DOHH2 (cell line): ENCODE results near the gene FIBP.

Experiments
- H3F3A ChIP-seq: fragments of 200-600 bp; sonication (generic), shearing (Covaris generic); 2 replicates; pipeline ENCODE4 v1.6.0; 2016; ENCODE audit warnings: antibody characterized with exemption, mild to moderate bottlenecking; ENCODE audit not compliant: control insufficient read depth, insufficient read depth
- H3K27ac ChIP-seq: fragments of 200-600 bp; sonication (generic); 2 replicates; pipeline ENCODE4 v1.5.1; 2014; ENCODE audit warnings: low read depth, mild to moderate bottlenecking, low read length, moderate library complexity
- H3K27me3 ChIP-seq: fragments of 200-600 bp; sonication (generic); 2 replicates; pipeline ENCODE4 v1.6.1; 2014; ENCODE audit warnings: mild to moderate bottlenecking, low read length, mixed read lengths; ENCODE audit not compliant: control insufficient read depth
- H3K36me3 ChIP-seq: fragments of 200-600 bp; sonication (generic); 2 replicates; pipeline ENCODE4 v1.6.1; 2014; ENCODE audit warnings: mild to moderate bottlenecking, low read length, moderate library complexity, mixed read lengths; ENCODE audit not compliant: control insufficient read depth
- H3K4me1 ChIP-seq: fragments of 200-600 bp; sonication (generic); 2 replicates; pipeline ENCODE4 v1.6.1; 2014; ENCODE audit warnings: mild to moderate bottlenecking, low read length, mixed read lengths; ENCODE audit not compliant: control insufficient read depth
- H3K4me2 ChIP-seq: fragments of 200-600 bp; sonication (generic); 2 replicates; pipeline ENCODE4 v1.6.0; 2014; ENCODE audit warnings: mild to moderate bottlenecking, low read length, moderate library complexity
- H3K4me3 ChIP-seq: fragments of 200-600 bp; sonication (generic); 2 replicates; pipeline ENCODE4 v1.5.1; 2014; ENCODE audit warnings: mild to moderate bottlenecking, low read length, mixed read lengths
- H3K79me2 ChIP-seq: fragments of 200-600 bp; sonication (generic); 2 replicates; pipeline ENCODE4 v1.6.1; 2014; ENCODE audit warnings: mild to moderate bottlenecking, low read length, mixed read lengths; ENCODE audit not compliant: control insufficient read depth
- H3K9me2 ChIP-seq: fragments of 200-600 bp; sonication (generic); replicated peaks from 2 replicates; pipeline ENCODE4 v1.6.1; 2014; ENCODE audit warnings: mild to moderate bottlenecking, low read length, mixed read lengths; ENCODE audit not compliant: control insufficient read depth
- H3K9me3 ChIP-seq: fragments of 200-600 bp; sonication (generic); 2 replicates; pipeline ENCODE4 v1.6.1; 2014; ENCODE audit warnings: antibody characterized with exemption, low read length, mixed read lengths; ENCODE audit not compliant: control insufficient read depth, insufficient read depth
- H4K20me1 ChIP-seq: fragments of 200-600 bp; sonication (generic); 2 replicates; pipeline ENCODE4 v1.6.0; 2014; ENCODE audit warnings: low read depth, mild to moderate bottlenecking, antibody characterized with exemption, low read length, moderate library complexity; ENCODE audit not compliant: control insufficient read depth, insufficient read depth
- EZH2phosphoT487 ChIP-seq: fragments of 200-600 bp; sonication (generic); IDR thresholded peaks from 2 replicates; pipeline ENCODE4 v1.6.1; 2017; ENCODE audit warnings: borderline replicate concordance, mild to moderate bottlenecking, antibody characterized with exemption, low read length, moderate library complexity, mixed read lengths
- TF ChIP-seq, protein P1 (sequence below): fragments of 200-600 bp; sonication (generic); IDR thresholded peaks from one replicate; pipeline ENCODE4 v1.5.1; 2014; ENCODE audit warnings: antibody characterized with exemption, mild to moderate bottlenecking, low read depth, low read length; ENCODE audit not compliant: poor library complexity, severe bottlenecking

FIBP gene

DNA sequence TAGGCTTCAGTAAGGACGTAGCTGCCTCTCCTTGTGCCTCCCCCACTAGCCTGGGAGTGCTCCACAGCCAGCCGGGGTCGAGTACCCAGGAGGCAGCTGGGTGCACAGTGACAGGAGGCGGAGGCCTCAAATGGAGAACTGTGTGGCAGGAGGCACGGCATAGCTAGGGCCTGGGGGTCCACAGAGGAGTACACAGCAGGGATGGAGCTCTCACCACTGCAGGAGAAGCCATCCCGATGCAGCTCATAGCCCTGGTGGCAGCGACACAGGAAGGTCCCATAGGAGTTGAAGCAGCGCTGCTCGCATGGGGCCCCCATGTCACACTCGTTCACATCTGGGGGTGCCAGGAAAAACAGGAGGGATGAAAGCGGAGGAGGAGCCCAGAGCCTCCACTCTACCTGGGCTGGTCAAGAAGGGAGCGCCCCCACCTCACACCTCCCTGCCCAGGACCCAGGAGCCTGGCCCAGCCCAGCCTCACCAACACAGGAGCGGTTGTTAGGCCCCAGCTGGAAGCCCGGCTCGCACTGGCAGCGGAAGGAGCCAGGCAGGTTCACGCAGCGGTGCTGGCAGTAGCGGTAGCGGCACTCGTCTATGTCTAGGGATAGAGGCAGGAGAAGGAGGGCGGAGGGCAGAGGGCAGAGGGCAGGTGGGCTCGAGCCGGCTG lies 18.5 kb downstream of the FIBP start:
- H3K36me3 ChIP-seq: peaks cover 22% of the 10 kb centered on the region
- H3K9me3 ChIP-seq: no peaks in the 10 kb centered on the region
- TF ChIP-seq, protein P1, sequence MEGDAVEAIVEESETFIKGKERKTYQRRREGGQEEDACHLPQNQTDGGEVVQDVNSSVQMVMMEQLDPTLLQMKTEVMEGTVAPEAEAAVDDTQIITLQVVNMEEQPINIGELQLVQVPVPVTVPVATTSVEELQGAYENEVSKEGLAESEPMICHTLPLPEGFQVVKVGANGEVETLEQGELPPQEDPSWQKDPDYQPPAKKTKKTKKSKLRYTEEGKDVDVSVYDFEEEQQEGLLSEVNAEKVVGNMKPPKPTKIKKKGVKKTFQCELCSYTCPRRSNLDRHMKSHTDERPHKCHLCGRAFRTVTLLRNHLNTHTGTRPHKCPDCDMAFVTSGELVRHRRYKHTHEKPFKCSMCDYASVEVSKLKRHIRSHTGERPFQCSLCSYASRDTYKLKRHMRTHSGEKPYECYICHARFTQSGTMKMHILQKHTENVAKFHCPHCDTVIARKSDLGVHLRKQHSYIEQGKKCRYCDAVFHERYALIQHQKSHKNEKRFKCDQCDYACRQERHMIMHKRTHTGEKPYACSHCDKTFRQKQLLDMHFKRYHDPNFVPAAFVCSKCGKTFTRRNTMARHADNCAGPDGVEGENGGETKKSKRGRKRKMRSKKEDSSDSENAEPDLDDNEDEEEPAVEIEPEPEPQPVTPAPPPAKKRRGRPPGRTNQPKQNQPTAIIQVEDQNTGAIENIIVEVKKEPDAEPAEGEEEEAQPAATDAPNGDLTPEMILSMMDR: no peak
- TF ChIP-seq EZH2phosphoT487: no peak
- H3K27ac ChIP-seq: no peak overlapping the region
- peaks cover 20% of the 10 kb centered on the region for H3K27me3 ChIP-seq
- H3K4me3 ChIP-seq: no peak overlapping the region
- no peaks in the 10 kb centered on the region for H3K79me2 ChIP-seq
- no peaks in the 10 kb centered on the region; the same call in 1 of the 2 replicates for H4K20me1 ChIP-seq
- H3F3A ChIP-seq: peaks cover 12% of the 10 kb centered on the region; the same call in 1 of the 2 replicates
- no peak overlapping the region for H3K4me2 ChIP-seq
- no peaks in the 10 kb centered on the region for H3K9me2 ChIP-seq
- H3K4me1 ChIP-seq: peaks cover 37% of the 10 kb centered on the region

DNA sequence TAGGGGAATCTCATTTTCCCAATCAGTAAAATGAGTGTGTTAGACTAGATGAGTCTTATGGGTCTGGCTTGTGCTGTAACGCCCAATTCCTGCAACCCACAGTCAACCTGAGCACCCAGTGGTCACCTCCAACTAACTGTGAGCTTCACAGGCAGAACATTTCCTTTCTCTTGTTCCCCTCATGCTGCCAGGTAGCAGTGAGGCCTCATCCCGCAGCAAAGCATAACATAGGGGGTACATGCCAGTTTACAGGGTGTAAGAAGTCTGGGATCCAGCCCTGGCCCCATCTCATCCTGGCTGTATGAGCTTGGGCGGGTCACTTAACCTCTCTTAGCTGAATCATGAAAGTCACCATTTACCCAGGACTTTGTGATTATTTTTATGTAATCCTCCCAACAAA lies 19.4 kb downstream of the FIBP start:
- H3K4me1 ChIP-seq: peaks cover 33% of the 10 kb centered on the region
- TF ChIP-seq, protein P1: no peak
- TF ChIP-seq EZH2phosphoT487: no peak
- no peaks in the 10 kb centered on the region for H3K9me3 ChIP-seq
- H4K20me1 ChIP-seq: no peaks in the 10 kb centered on the region; the same call in 1 of the 2 replicates
- peaks cover 30% of the 10 kb centered on the region for H3K36me3 ChIP-seq
- H3K79me2 ChIP-seq: no peaks in the 10 kb centered on the region
- no peak overlapping the region for H3K4me3 ChIP-seq
- H3K27ac ChIP-seq: no peak overlapping the region
- H3F3A ChIP-seq: peaks cover 12% of the 10 kb centered on the region; the same call in 1 of the 2 replicates
- no peak overlapping the region for H3K4me2 ChIP-seq
- H3K9me2 ChIP-seq: no peaks in the 10 kb centered on the region
- H3K27me3 ChIP-seq: peaks cover 20% of the 10 kb centered on the region

DNA sequence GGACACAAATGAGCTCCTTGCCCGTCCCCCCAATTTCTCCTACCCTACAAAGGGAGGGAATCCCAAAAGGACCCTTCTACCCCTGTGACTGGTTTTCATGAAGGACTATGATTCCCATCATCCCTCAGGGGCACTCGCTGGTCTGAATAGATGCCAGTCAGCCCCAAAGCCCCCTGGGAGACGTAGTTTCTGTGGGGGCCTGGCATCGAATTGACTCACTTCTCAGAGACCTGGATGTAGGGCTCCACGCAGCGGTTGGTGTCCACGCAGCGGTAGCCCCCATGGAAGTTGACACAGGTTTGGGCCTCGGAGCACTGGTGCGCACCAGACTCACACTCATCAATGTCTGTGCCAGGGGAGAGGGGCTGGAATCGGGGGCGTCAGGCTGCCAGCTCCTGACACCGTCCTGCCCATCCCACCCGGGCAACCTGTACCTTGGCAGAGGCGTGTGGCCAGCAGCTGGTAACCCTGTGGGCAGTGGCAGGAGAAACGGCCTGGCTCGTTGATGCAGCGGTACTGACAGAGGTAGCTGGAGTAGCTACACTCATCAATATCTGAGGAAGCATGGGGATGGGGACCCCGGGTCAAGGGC lies 20.1 kb downstream of the FIBP start:
- no peak overlapping the region for H3K27ac ChIP-seq
- no peak overlapping the region for H3K4me2 ChIP-seq
- no peaks in the 10 kb centered on the region for H3K9me3 ChIP-seq
- peaks cover 28% of the 10 kb centered on the region for H3K4me1 ChIP-seq
- no peaks in the 10 kb centered on the region for H3K9me2 ChIP-seq
- H3F3A ChIP-seq: peaks cover 12% of the 10 kb centered on the region; the same call in 1 of the 2 replicates
- no peaks in the 10 kb centered on the region for H3K79me2 ChIP-seq
- H3K36me3 ChIP-seq: peaks cover 38% of the 10 kb centered on the region
- no peaks in the 10 kb centered on the region; the same call in 1 of the 2 replicates for H4K20me1 ChIP-seq
- TF ChIP-seq, protein P1: no peak
- no peak for TF ChIP-seq EZH2phosphoT487
- H3K27me3 ChIP-seq: peaks cover 19% of the 10 kb centered on the region
- no peak overlapping the region for H3K4me3 ChIP-seq
